Measurements from ENCODE around the gene STRAP.

STRAP gene

GRCh38 chr12:15882118-15882971 is at the start of gene STRAP:
Gene STRAP, plus strand, starts transcription at chr12:15882387. Its CDS starts 321 bp downstream, at chr12:15882708.
- peak; percentile 95 for DNase-seq

- DNase-seq: no peak
Observed at GRCh38 chr12:15834575-15834974, 47.6 kb upstream of the STRAP start.

- no peak for DNase-seq
Observed at GRCh38 chr12:15837141-15837790, 44.9 kb upstream of the STRAP start.

- DNase-seq: no peak
Observed at GRCh38 chr12:15839041-15839440, 43.1 kb upstream of the STRAP start.

GRCh38 chr12:15839682-15840081 is 42.5 kb upstream of the STRAP start:
- no peak for DNase-seq

- DNase-seq: no peak
Observed at GRCh38 chr12:15842108-15842507, 40.1 kb upstream of the STRAP start.

- no peak for DNase-seq
Observed at GRCh38 chr12:15846887-15847286, 35.3 kb upstream of the STRAP start.

- DNase-seq: no peak
Observed at GRCh38 chr12:15848606-15849005, 33.6 kb upstream of the STRAP start.

- no peak for DNase-seq
Observed at GRCh38 chr12:15851045-15851620, 31.1 kb upstream of the STRAP start.

GRCh38 chr12:15851919-15852318 is 30.3 kb upstream of the STRAP start:
- DNase-seq: no peak

- no peak for DNase-seq
Observed at GRCh38 chr12:15852383-15852782, 29.8 kb upstream of the STRAP start.

- DNase-seq: no peak
Observed at GRCh38 chr12:15853877-15854276, 28.3 kb upstream of the STRAP start.

- DNase-seq: no peak
Observed at GRCh38 chr12:15854916-15855315, 27.3 kb upstream of the STRAP start.

GRCh38 chr12:15855646-15856045 is 26.5 kb upstream of the STRAP start:
- no peak for DNase-seq

- DNase-seq: peak; percentile 62
Observed at GRCh38 chr12:15856097-15856982, 25.8 kb upstream of the STRAP start.

- no peak for DNase-seq
Observed at GRCh38 chr12:15858353-15858752, 23.8 kb upstream of the STRAP start.

- no peak for DNase-seq
Observed at GRCh38 chr12:15859116-15859515, 23.1 kb upstream of the STRAP start.

GRCh38 chr12:15861404-15861803 is 20.8 kb upstream of the STRAP start:
- no peak for DNase-seq

- no peak for DNase-seq
Observed at GRCh38 chr12:15862840-15863239, 19.3 kb upstream of the STRAP start.

GRCh38 chr12:15863372-15863771 is 18.8 kb upstream of the STRAP start:
- DNase-seq: no peak

- DNase-seq: no peak
Observed at GRCh38 chr12:15863984-15864383, 18.2 kb upstream of the STRAP start.

GRCh38 chr12:15868186-15868585 is 14.0 kb upstream of the STRAP start:
- DNase-seq: no peak

GRCh38 chr12:15873556-15873955 is 8.6 kb upstream of the STRAP start:
- DNase-seq: no peak
